ENCODE measurements around the gene NDUFB8.
A peak's percentile ranks its signal among the peaks of the same experiment; 100 is the strongest.

The NDUFB8 gene

DNA sequence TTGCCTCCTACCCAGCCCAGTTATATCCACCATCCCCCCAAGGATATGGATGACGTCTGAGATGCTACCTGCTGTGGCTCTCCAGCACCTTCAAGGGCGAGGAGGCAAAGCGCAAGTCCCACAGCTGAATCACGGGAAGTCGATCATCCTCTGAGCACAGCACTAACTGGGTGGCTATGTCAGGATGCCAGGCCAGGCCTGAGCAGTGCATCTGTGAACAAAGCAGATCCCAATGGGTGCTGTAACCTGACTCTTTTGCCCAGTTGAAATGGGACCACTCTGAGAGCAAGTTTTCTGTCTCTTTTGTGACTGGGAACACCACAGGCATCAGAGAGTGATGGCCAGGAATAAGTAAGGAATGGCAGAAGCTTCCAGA lies 22.3 kb downstream of the NDUFB8 start:
- DNase-seq (ENCODE audit: low read depth in 2 of 2), result no peak

DNA sequence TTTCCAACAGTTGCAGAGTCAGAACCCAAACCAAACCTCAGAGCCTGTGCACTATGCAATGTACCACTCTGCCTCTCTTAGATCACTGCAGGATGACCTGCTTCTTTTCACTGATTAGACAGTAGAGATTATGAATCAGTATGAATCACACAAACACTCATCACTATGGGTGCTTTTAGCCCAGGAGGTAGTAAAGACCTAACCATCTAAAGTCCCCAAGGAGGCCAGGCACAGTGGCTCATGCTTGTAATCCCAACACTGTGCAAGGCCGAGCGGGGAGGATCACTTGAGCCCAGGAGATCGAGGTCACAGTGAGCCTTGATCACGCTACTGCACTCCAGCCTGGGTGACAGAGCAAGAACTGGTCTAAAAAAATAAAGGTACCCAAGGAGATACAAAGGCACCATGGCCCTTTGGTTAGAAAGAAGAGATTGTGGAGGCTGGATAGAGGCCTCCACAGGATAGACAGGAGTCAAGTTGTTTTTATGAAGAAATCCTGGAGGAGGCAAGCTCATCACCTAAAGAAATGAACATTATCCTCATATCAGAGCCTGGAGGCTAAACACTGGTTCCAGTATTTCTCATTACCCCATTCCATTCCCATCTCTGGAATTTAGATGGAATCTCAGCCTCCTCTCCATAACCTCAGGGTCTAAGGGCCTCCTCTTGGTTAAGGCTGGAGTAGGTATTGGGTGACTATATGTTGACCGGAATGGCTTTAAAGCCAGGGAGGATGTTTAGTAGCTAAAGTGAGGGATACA lies 22.9 kb downstream of the NDUFB8 start:
- no peak for DNase-seq (ENCODE audit: low read depth in 2 of 2)

DNA sequence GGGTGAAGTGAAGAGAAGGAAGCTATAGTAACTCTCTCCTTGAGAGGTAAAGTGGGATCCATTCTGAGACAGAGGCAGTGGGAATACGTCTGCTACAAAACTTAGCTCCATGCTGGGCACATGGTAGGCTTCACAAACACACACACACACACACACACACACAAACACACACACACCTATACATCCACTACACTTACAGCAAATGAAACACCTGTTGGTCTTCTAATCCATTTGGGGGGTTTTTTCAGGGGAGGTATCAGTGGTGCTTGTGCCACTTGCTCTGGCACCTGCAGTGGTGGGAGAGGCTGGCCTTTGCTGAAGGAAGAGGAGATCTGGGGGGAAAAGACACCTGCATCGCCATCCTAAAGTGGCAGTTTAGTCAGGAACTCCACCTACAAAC lies 24.5 kb downstream of the NDUFB8 start:
- no peak for DNase-seq (ENCODE audit: low read depth in 2 of 2)

DNA sequence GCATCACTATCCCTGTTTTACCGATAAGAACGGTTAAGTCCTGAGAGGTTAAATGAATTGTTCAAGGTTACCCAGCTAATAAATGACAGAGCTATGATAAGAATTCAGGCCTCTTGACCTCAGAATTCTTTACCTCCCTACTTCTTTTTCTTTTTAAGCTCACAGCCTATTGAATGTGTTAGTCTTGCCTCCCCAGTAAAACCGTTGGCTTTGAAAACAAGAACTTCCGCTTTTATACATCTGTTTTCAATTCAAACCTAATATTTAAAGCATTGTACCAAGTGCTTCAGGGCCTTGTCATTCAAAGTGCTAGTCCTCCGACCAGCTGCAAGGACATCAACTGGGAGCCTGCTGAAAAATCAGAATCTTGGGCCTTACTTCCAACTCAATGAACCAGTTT lies 25.6 kb downstream of the NDUFB8 start:
- no peak for DNase-seq (ENCODE audit: low read depth in 2 of 2)

DNA sequence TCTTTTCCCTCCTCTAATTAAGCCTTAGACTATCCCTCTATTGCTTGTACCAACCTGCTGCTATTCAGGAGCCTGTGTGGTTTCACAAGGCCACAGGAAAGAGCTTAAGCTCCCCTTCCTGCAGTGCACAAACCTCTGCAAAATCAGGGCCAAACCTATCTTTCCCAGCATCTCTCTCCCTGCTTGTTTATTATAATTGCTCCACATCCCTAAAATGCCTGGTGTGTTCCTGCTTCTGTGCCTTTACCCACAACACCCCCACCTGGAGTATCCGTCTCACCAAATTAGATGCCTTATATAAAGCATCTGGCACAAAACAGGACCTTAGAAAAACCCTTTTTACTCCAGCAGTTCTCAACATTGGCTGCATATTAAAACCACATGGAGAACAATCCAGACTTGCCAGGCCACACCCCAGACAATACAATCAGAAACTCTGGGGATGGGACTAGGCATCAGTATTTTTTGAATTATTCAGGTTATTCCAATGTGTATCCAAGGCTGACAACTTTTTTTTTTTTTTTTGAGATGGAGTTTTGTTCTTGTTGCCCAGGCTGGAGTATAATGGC lies 26.7 kb downstream of the NDUFB8 start:
- DNase-seq (ENCODE audit: low read depth in 2 of 2), result no peak

DNA sequence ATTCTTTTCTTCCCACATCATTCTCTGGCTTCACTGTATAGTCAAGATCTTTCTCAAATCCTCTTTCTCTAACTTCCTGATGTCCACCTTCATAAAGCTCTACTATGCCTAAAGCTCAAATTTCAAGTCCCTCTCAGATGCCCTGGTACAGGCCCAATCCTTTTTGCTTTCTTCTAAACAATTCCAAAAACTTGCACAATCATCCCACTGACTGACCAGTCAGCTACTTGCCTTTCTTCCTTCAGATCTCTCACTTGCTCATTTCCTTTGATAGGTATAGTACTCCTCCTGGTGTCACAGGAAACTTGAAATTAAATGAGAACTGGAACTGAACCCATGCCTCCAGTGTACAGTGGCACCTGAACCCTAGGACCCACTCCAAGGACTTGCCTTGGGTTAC lies 28.2 kb downstream of the NDUFB8 start:
- no peak for DNase-seq (ENCODE audit: low read depth in 2 of 2)

DNA sequence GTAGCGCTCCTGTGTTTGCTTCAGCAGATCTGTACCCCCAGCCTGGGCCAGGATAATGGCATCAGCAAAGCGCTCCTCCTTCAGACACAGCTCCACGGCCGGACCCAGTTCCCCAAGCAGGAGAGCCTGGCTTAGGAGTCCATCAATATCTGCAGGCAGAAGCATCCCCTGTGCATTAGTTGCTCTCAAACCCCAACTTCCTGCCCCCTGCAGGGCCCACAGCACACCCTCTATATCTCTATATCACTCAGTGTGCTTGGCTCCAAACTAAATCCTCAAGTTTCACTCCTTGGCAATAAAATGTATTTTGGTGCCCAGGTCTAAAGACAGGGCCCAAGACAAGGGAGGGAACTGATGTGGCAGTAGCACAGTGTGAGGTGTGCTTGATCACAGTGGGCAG lies 31.6 kb downstream of the NDUFB8 start:
- no peak for DNase-seq (ENCODE audit: low read depth in 2 of 2)

DNA sequence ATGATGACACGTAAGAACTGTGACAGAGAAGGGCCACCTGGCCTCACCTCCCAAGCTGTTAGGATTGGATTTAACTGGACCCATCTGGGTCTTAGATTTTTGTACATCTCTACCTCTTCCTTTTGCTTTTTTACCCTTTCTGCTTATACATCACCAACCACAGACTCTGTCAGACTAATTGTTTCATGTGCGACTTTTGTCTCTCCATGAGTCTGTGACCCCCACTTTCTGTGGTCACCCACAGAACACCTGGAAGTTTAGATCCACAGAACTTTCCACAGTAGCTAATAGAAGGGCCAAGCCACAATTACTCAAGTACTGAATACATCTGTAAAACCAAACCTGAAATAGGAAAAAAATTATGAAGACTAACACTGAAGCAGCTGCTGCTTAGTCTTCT lies 33.1 kb downstream of the NDUFB8 start:
- no peak for DNase-seq (ENCODE audit: low read depth in 2 of 2)

DNA sequence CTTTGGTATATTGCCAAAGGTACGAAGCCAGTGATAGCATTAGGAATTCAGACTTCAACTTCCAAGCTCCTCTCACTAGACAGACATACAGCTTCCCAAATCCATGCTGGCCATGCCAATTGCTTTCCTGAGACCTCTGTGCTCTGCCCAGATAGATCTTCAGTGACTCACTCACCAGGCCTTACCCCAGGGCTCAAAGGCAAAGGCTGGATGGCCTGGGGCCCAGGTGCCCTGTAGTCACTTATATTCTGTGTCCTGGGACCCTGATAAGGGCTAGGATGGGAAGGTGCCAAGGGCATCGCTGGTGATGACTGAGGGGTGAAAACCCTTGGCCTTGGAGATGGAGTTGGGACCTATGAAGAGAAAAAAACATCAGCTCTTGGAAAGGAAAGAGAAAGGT lies 39.1 kb downstream of the NDUFB8 start:
- DNase-seq (ENCODE audit: low read depth in 2 of 2), result no peak

DNA sequence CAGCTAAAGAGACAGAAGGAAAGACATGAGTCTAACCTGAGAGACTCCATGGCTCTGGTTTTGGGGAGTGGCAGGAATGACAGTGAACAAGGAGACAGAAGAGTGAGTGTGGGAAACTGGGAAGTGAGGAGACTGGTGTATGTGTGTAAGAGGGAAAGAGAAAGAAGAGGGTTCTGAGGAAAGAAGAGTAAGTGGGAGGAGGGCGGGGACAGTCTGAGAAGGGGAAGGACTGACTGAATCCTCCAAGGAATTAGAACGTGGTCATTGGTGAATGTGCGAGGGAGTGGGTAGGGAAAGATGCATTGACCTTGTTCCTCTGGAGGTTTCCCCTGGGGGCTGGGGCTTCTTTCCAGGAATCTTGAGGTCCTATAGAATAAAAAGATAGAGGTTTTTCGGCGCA lies 40.3 kb downstream of the NDUFB8 start:
- no peak for DNase-seq (ENCODE audit: low read depth in 2 of 2)

DNA sequence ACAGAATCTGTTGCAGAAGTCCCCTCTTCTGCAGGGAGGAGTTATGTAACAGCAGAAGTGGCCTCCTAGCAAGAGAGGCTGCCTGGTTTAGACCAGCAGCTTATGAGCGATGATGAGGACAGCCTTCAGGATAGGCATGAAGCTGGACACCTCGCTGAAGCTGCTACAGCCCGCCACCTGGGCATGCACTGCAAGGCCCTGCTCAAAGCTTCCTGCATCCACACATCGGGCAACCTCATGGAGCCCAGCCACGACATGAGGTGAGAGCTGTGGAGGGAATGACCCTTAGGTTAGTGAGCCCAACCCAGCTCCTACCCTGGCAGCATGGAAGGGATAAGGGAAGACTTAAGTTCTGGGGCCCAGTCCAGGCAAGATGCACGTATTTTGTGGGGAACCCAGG lies 42.1 kb downstream of the NDUFB8 start:
- no peak for DNase-seq (ENCODE audit: low read depth in 2 of 2)

DNA sequence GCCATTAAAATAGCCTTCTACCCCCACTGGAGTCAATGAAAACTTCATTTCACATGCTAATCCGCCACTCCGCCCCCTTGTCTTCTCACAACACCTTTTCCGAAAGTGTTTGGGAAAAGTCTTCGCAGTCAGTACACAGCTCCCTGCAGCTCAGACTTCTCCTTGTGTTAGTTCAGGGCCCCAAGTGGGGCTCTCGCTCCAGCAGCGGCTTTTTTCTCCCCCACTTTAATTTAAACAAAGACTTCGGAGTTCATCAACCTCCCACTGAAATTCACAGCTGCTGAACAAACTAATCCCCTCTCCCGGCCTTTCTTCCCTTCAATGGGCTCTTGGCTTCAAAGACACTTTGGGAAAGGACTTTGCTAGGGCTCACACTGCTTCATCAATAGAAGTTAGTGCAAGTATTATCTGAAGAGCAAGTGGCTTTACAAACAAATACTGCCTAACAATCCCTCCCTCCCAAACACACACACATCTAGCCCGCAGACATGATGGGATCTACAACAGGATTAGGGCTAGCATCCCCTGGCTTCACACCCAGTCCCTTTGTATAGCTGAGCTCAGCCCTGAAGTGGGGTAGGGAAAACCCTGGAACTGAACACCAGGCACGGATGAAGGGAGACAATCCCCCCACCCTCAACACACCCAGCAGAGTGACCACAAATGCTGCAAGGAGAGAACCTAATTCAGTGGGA lies 43.7 kb downstream of the NDUFB8 start:
- DNase-seq (ENCODE audit: low read depth in 2 of 2), result no peak

DNA sequence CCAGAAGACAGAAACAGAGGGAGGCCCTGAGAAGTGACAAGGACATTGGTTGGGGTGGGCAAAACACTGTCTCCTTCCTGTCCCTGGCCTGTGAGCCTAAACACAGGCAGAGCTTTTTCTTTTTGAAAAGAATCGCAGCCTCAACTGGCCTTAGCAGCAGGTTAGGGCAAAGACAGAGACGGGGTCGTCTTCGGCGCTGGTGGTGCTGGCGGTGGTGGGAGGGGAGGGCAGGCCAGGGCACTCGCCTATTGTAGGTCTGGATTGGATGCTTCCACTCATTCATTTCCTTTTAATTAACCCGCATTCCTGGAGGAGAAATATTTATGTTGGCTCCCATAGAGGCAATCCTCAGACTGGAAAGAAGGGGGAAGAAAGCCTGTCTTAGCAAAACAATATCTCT lies 44.3 kb downstream of the NDUFB8 start:
- no peak for DNase-seq (ENCODE audit: low read depth in 2 of 2)

DNA sequence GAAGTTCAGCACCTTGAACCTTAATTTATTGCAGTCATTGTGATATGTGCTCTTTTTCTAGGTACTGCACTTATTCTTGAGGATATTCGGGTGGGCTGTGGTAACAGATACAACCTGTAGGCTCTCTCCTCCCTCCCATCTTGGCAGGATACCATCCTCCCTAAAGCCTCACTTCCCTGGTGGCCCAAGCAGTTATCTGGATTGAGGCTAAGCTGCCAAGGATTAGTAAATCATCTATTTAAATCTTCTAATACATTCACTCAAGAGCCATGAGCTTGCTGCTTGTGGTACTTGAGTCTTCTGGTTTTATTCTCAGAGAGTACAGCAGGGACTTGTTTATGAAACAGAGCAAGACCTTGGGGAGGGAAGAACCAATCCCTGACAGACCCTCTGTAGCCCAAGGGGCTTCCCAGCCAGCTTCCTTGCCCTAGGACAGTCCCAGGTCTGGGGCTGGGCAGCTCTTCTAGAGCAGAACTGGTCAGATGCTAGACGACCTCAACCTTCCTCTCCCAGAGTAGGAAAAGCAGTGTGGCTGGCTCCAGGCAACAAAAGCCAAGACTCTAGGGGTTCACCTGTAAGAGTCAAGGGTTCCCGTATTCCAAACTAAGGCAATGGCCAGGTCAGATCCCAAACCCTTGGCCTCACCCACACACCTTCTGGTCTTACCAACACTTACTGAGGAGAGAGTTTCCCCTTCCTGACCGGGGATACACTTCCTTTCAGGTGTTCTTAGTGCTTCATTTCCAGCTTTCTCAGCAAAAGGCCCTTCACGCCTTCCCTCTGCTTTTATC lies 45.6 kb downstream of the NDUFB8 start:
- DNase-seq (ENCODE audit: low read depth in 2 of 2), result no peak

DNA sequence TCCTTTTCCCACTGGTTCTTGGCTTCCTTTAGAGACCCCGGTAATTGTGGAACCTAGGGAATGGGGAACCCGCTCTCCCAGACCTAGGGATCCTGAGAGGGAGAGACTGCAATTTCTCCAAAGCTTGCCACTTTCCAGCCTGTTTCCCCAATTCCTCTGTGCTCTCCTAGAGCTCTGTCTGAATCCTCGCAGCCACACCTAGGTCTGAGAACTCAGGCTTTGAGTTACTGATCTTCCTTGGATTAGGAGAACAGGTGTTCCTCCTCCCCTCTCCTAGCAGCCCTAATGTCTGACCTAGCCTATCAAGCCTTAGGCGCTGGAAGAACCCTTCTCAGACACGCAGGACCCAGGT lies 46.9 kb downstream of the NDUFB8 start:
- no peak for DNase-seq (ENCODE audit: low read depth in 2 of 2)

DNA sequence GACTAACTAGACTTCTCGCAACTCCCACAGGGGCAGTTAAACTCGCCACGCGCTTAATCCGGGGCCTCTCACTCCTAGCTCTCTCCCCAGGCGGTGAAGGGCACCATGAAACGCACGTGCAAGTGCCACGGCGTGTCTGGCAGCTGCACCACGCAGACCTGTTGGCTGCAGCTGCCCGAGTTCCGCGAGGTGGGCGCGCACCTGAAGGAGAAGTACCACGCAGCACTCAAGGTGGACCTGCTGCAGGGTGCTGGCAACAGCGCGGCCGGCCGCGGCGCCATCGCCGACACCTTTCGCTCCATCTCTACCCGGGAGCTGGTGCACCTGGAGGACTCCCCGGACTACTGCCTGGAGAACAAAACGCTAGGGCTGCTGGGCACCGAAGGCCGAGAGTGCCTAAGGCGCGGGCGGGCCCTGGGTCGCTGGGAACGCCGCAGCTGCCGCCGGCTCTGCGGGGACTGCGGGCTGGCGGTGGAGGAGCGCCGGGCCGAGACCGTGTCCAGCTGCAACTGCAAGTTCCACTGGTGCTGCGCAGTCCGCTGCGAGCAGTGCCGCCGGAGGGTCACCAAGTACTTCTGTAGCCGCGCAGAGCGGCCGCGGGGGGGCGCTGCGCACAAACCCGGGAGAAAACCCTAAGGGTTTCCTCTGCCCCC lies 47.4 kb downstream of the NDUFB8 start:
- DNase-seq (ENCODE audit: low read depth in 2 of 2), result peak; percentile 11 to 30

DNA sequence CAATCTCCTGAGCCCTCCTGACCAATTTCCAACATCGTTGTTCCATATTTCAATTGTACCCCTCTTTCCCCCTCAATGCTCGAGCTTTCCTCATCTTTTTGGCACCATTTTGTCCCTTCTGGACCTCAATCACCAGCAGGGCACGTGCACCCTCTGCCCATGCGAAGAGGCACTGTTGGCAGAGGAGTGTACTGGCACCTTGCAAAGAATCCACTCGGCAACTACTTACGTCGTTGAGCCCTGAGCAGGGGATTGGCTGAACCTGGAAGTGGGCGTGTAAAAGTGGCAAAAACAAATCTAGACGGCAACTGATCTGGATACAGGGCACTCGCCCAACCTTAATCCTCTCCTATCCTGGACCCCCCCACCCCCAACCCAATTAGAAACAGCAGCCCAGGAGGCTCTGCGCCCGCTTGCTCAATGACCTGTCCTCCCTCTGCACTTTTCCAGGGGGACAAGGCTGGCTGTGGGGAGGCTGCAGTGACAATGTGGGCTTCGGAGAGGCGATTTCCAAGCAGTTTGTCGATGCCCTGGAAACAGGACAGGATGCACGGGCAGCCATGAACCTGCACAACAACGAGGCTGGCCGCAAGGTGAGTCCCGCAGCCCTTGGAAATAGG lies 48.1 kb downstream of the NDUFB8 start:
- DNase-seq (ENCODE audit: low read depth in 2 of 2), result peak; percentile 71 to 82

DNA sequence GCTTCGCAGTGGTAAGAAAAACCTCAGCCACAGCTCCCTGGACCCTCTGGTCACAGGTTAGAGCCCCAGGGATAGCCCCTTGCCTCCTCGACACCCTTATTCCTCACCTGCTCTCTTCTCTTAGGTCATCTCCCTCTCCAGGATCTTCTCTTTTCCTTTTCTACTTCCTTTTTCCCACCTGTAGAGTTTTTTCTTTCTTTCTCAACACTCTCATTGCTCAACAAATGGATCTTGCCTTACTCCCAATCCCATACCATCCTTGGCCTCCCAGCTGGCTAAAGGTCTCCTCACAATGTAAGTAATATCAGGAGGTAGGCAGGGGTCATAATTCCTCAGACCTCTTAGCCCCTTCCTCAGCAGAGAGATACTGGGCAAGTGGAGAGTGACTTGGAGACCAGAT lies 49.7 kb downstream of the NDUFB8 start:
- DNase-seq (ENCODE audit: low read depth in 2 of 2), result no peak

DNA sequence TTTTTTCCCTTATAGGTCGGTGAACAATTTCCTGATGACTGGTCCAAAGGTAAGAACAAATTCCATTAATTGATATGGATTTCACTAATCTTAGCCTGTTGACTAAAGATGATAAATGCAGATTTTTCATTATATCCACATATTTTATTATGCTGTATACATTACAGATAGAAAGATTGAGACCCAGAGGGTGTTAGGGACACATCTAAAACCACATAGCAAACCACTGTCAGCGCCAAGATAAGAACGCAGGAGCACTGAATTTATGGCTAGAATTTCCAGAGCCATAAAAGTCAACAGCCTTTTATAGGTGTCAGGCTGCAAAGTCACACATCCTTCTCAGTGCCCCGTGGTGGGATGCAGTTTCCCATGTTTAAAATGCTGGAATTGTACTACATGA lies 50.6 kb downstream of the NDUFB8 start:
- no peak for DNase-seq (ENCODE audit: low read depth in 2 of 2)

DNA sequence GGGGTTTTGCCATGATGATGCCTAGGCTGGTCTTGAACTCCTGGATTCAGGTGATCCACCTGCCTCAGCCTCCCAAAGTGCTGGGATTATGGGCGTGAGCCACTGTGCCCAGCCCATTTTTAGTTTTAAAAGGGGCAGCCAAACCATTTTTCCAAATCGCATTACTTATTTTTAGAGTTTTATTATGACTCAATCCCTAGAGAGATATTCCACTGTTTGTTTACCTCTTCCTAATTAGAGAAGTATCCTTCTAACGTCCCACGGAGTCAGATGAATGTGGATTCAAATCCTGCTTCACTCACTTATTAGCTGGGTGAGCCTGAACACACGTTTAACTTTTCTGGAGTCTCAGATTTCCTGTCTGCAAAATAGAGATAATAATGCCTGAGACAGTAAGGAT lies 51.7 kb downstream of the NDUFB8 start:
- DNase-seq (ENCODE audit: low read depth in 2 of 2), result no peak

Data from stimulated activated CD8-positive, alpha-beta memory T cell treated with anti-CD3 and anti-CD28 coated beads, Interleukin-15, amount 100 ng/mL, for 4 hours (primary cell).